ENCODE data around the gene SPEN.

SPEN gene

GRCh38 chr1:15948091-15948591 lies 100.6 kb downstream of the SPEN start:
- no peaks in the 10 kb centered on the region for H3K9me3 ChIP-seq (replicated peaks; ENCODE audit: low read length)
- peak overlapping the region; percentile 18 for H3K4me3 ChIP-seq (ENCODE audit: low read length)
- H3K27me3 ChIP-seq (ENCODE audit: control insufficient read depth, insufficient read depth, low read length), result no peaks in the 10 kb centered on the region
- H3K4me2 ChIP-seq (ENCODE audit: low read length), result peak overlapping the region; percentile 91
- H3K36me3 ChIP-seq (ENCODE audit: insufficient read depth, low read length), result peaks cover 43% of the 10 kb centered on the region
- peaks cover 58% of the 10 kb centered on the region for H3K4me1 ChIP-seq (ENCODE audit: control insufficient read depth, insufficient read depth, low read length)
- peak overlapping the region; percentile 95 for H3K9ac ChIP-seq (ENCODE audit: low read depth, low read length)

- no peaks in the 10 kb centered on the region for H3K9me3 ChIP-seq (replicated peaks; ENCODE audit: low read length)
- H3K27me3 ChIP-seq (ENCODE audit: control insufficient read depth, insufficient read depth, low read length), result no peaks in the 10 kb centered on the region
- H3K36me3 ChIP-seq (ENCODE audit: insufficient read depth, low read length), result peaks cover 39% of the 10 kb centered on the region
- peak overlapping the region; percentile 91 for H3K4me2 ChIP-seq (ENCODE audit: low read length)
- peak overlapping the region; percentile 61 for H3K4me3 ChIP-seq (ENCODE audit: low read length)
- peak overlapping the region; percentile 95 for H3K9ac ChIP-seq (ENCODE audit: low read depth, low read length)
- H3K4me1 ChIP-seq (ENCODE audit: control insufficient read depth, insufficient read depth, low read length), result peaks cover 65% of the 10 kb centered on the region
Observed at GRCh38 chr1:15948595-15949452, 101.3 kb downstream of the SPEN start.

GRCh38 chr1:15949453-15950245 lies 102.1 kb downstream of the SPEN start:
- H3K9me3 ChIP-seq (replicated peaks; ENCODE audit: low read length), result no peaks in the 10 kb centered on the region
- H3K36me3 ChIP-seq (ENCODE audit: insufficient read depth, low read length), result peaks cover 31% of the 10 kb centered on the region
- peak overlapping the region; percentile 91 for H3K4me2 ChIP-seq (ENCODE audit: low read length)
- peaks cover 71% of the 10 kb centered on the region for H3K4me1 ChIP-seq (ENCODE audit: control insufficient read depth, insufficient read depth, low read length)
- peak overlapping the region; percentile 95 for H3K9ac ChIP-seq (ENCODE audit: low read depth, low read length)
- peak overlapping the region; percentile 61 for H3K4me3 ChIP-seq (ENCODE audit: low read length)
- no peaks in the 10 kb centered on the region for H3K27me3 ChIP-seq (ENCODE audit: control insufficient read depth, insufficient read depth, low read length)

GRCh38 chr1:15950302-15950701 lies 102.8 kb downstream of the SPEN start:
- Histone ChIP-seq H3K4me2 (ENCODE audit: low read length) (peak overlapping the region; percentile 91), H3K4me3 (ENCODE audit: low read length) (peak overlapping the region; percentile 61), H3K9ac (ENCODE audit: low read depth, low read length) (peak overlapping the region; percentile 95), H3K9me3 (replicated peaks; ENCODE audit: low read length) (no peaks in the 10 kb centered on the region), H3K36me3 (ENCODE audit: insufficient read depth, low read length) (peaks cover 25% of the 10 kb centered on the region), H3K27me3 (ENCODE audit: control insufficient read depth, insufficient read depth, low read length) (no peaks in the 10 kb centered on the region), H3K4me1 (ENCODE audit: control insufficient read depth, insufficient read depth, low read length) (peaks cover 71% of the 10 kb centered on the region)

- Histone ChIP-seq H3K9ac (ENCODE audit: low read depth, low read length) (peak overlapping the region; percentile 95), H3K27me3 (ENCODE audit: control insufficient read depth, insufficient read depth, low read length) (no peaks in the 10 kb centered on the region), H3K4me3 (ENCODE audit: low read length) (peak overlapping the region; percentile 61), H3K9me3 (replicated peaks; ENCODE audit: low read length) (no peaks in the 10 kb centered on the region), H3K4me2 (ENCODE audit: low read length) (peak overlapping the region; percentile 91), H3K36me3 (ENCODE audit: insufficient read depth, low read length) (peaks cover 20% of the 10 kb centered on the region), H3K4me1 (ENCODE audit: control insufficient read depth, insufficient read depth, low read length) (peaks cover 74% of the 10 kb centered on the region)
Observed at GRCh38 chr1:15950763-15951295, 103.3 kb downstream of the SPEN start.

- H3K4me3 ChIP-seq (ENCODE audit: low read length), result peak overlapping the region; percentile 20
Observed at GRCh38 chr1:15951341-15952153, 104.0 kb downstream of the SPEN start.

GRCh38 chr1:15952317-15953258 lies 105.1 kb downstream of the SPEN start:
- H3K27me3 ChIP-seq (ENCODE audit: control insufficient read depth, insufficient read depth, low read length), result no peaks in the 10 kb centered on the region
- H3K4me3 ChIP-seq (ENCODE audit: low read length), result peak overlapping the region; percentile 20
- peak overlapping the region; percentile 62 for H3K4me2 ChIP-seq (ENCODE audit: low read length)
- no peaks in the 10 kb centered on the region for H3K9me3 ChIP-seq (replicated peaks; ENCODE audit: low read length)
- peaks cover 82% of the 10 kb centered on the region for H3K4me1 ChIP-seq (ENCODE audit: control insufficient read depth, insufficient read depth, low read length)
- H3K36me3 ChIP-seq (ENCODE audit: insufficient read depth, low read length), result peaks cover 2% of the 10 kb centered on the region
- peak overlapping the region; percentile 95 for H3K9ac ChIP-seq (ENCODE audit: low read depth, low read length)

More at GRCh38 chr1:15951341-15952153, 104.0 kb downstream of the SPEN start:
- Histone ChIP-seq H3K4me2 (ENCODE audit: low read length) (peak overlapping the region; percentile 62), H3K4me1 (ENCODE audit: control insufficient read depth, insufficient read depth, low read length) (peaks cover 81% of the 10 kb centered on the region), H3K9me3 (replicated peaks; ENCODE audit: low read length) (no peaks in the 10 kb centered on the region), H3K27me3 (ENCODE audit: control insufficient read depth, insufficient read depth, low read length) (no peaks in the 10 kb centered on the region), H3K9ac (ENCODE audit: low read depth, low read length) (peak overlapping the region; percentile 95), H3K36me3 (ENCODE audit: insufficient read depth, low read length) (peaks cover 12% of the 10 kb centered on the region)

GRCh38 chr1:15953294-15953771 lies 105.8 kb downstream of the SPEN start:
- H3K4me2 ChIP-seq (ENCODE audit: low read length), result peak overlapping the region; percentile 62
- H3K9ac ChIP-seq (ENCODE audit: low read depth, low read length), result peak overlapping the region; percentile 95
- no peaks in the 10 kb centered on the region for H3K36me3 ChIP-seq (ENCODE audit: insufficient read depth, low read length)
- H3K4me1 ChIP-seq (ENCODE audit: control insufficient read depth, insufficient read depth, low read length), result peaks cover 82% of the 10 kb centered on the region
- peak overlapping the region; percentile 4 for H3K4me3 ChIP-seq (ENCODE audit: low read length)
- no peaks in the 10 kb centered on the region for H3K9me3 ChIP-seq (replicated peaks; ENCODE audit: low read length)
- no peaks in the 10 kb centered on the region for H3K27me3 ChIP-seq (ENCODE audit: control insufficient read depth, insufficient read depth, low read length)

GRCh38 chr1:15953791-15954241 lies 106.3 kb downstream of the SPEN start:
- Histone ChIP-seq H3K4me3 (ENCODE audit: low read length) (peak overlapping the region; percentile 4), H3K4me1 (ENCODE audit: control insufficient read depth, insufficient read depth, low read length) (peaks cover 82% of the 10 kb centered on the region), H3K27me3 (ENCODE audit: control insufficient read depth, insufficient read depth, low read length) (no peaks in the 10 kb centered on the region), H3K4me2 (ENCODE audit: low read length) (peak overlapping the region; percentile 62), H3K9ac (ENCODE audit: low read depth, low read length) (peak overlapping the region; percentile 95), H3K9me3 (replicated peaks; ENCODE audit: low read length) (no peaks in the 10 kb centered on the region), H3K36me3 (ENCODE audit: insufficient read depth, low read length) (no peaks in the 10 kb centered on the region)

GRCh38 chr1:15954316-15954715 lies 106.8 kb downstream of the SPEN start:
- Histone ChIP-seq H3K9ac (ENCODE audit: low read depth, low read length) (no peak overlapping the region), H3K4me3 (ENCODE audit: low read length) (no peak overlapping the region), H3K9me3 (replicated peaks; ENCODE audit: low read length) (no peaks in the 10 kb centered on the region), H3K36me3 (ENCODE audit: insufficient read depth, low read length) (no peaks in the 10 kb centered on the region), H3K4me1 (ENCODE audit: control insufficient read depth, insufficient read depth, low read length) (peaks cover 79% of the 10 kb centered on the region), H3K4me2 (ENCODE audit: low read length) (no peak overlapping the region), H3K27me3 (ENCODE audit: control insufficient read depth, insufficient read depth, low read length) (no peaks in the 10 kb centered on the region)
